HepG2 (cell line): ENCODE measurements around the gene PAN2. TPM values are rescaled to one million over a fixed set of nuclear protein-coding genes. Genes with fewer than 3 reads are reported as not detected.

ENCODE experiments used
- DMAP1 ChIP-seq: IDR thresholded peaks from 2 replicates; pipeline ENCODE4 v1.6.1; 2016
- LCORL ChIP-seq, 2 experiments: fragments of 450-650 bp in 1 of 2; sonication (generic) in 1 of 2; formaldehyde crosslinking in 1 of 2; IDR thresholded peaks; 2 replicates each; pipeline versions ENCODE4 v1.5.0 to v1.6.1; 2017 to 2020; ENCODE audit warnings: antibody characterized with exemption in 1 of 2, missing genetic modification reagents in 1 of 2
- REXO4 ChIP-seq: sonication (generic); formaldehyde crosslinking; IDR thresholded peaks from 2 replicates; pipeline ENCODE4 v1.8.0; 2022; ENCODE audit warnings: missing genetic modification reagents, mild to moderate bottlenecking, borderline replicate concordance
- SMC3 ChIP-seq: IDR thresholded peaks from 2 replicates; pipeline ENCODE4 v1.6.1; 2011; ENCODE audit warnings: low read length, improper control_type of control experiment
- SNRNP70 ChIP-seq: fragments of 200-400 bp; formaldehyde crosslinking; IDR thresholded peaks from 2 replicates; pipeline ENCODE4 v1.6.1; 2017; ENCODE audit warnings: mild to moderate bottlenecking, low read depth, low read length, moderate library complexity
- SOX5 ChIP-seq: IDR thresholded peaks from 2 replicates; pipeline ENCODE4 v1.6.1; 2016; ENCODE audit warnings: borderline replicate concordance
- SPEN ChIP-seq: sonication (generic); formaldehyde crosslinking; IDR thresholded peaks from 2 replicates; pipeline ENCODE4 v1.5.1; 2020; ENCODE audit warnings: low read depth, mild to moderate bottlenecking, missing genetic modification reagents
- TAF1 ChIP-seq: sonication (generic); formaldehyde crosslinking; IDR thresholded peaks from 2 replicates; pipeline ENCODE4 v1.4.0; 2020; ENCODE audit warnings: missing genetic modification reagents
- TOE1 ChIP-seq: sonication (generic); formaldehyde crosslinking; IDR thresholded peaks from 2 replicates; pipeline ENCODE4 v1.4.0; 2020; ENCODE audit warnings: mild to moderate bottlenecking, missing genetic modification reagents
- ZNF296 ChIP-seq: sonication (generic); formaldehyde crosslinking; conservative IDR thresholded peaks from 2 replicates; pipeline ENCODE4 v1.5.0; 2020; ENCODE audit warnings: mild to moderate bottlenecking, missing genetic modification reagents
- ZNF543 ChIP-seq: sonication (generic); formaldehyde crosslinking; IDR thresholded peaks from 2 replicates; pipeline ENCODE4 v1.4.0; 2020; ENCODE audit warnings: mild to moderate bottlenecking, missing genetic modification reagents
- ZNF891 ChIP-seq: sonication (generic); formaldehyde crosslinking; IDR thresholded peaks from 2 replicates; pipeline ENCODE4 v1.5.0; 2020; ENCODE audit warnings: mild to moderate bottlenecking, missing genetic modification reagents
- ZSCAN30 ChIP-seq: sonication (generic); formaldehyde crosslinking; IDR thresholded peaks from 2 replicates; pipeline ENCODE4 v1.5.0; 2020; ENCODE audit warnings: mild to moderate bottlenecking, missing genetic modification reagents
- ZZZ3 ChIP-seq: sonication (generic); formaldehyde crosslinking; IDR thresholded peaks from 2 replicates; pipeline ENCODE4 v1.4.0; 2020; ENCODE audit warnings: missing genetic modification reagents, mild to moderate bottlenecking, borderline replicate concordance
- polyA plus RNA-seq, 8 experiments: library from polyadenylated mRNA; depleted of rRNA in 3 of 8; stranded (reverse) in 7 of 8; unstranded in 1 of 8; fragments of >200 nt; fragmentation: Illumina TruSeq in 4 of 8; extraction: Trizol in 4 of 8; gene quantifications; 2 replicates each; pipeline versions ENCODE4 v1.2.1 to v1.2.3, GENCODE V29; 2011 to 2016; ENCODE audit warnings: low read depth in 4 of 8, missing spikeins in 1 of 8, mixed read lengths in 1 of 8; ENCODE audit not compliant: insufficient read depth in 1 of 8
- total RNA-seq, 5 experiments: library from RNA; depleted of rRNA; stranded (reverse); fragments of >200 nt; fragmentation: Illumina TruSeq; extraction: Trizol; gene quantifications; 2 replicates each; pipeline ENCODE4 v1.2.3, GENCODE V29; 2016; ENCODE audit warnings: low read depth in 1 of 5
- TF ChIP-seq, protein P1 (sequence below): sonication (generic); formaldehyde crosslinking; IDR thresholded peaks from 2 replicates; pipeline ENCODE4 v1.4.0; 2020; ENCODE audit warnings: missing genetic modification reagents
- TF ChIP-seq, protein P2 (sequence below): sonication (generic); formaldehyde crosslinking; IDR thresholded peaks from 2 replicates; pipeline ENCODE4 v1.5.0; 2020; ENCODE audit warnings: missing genetic modification reagents
- TF ChIP-seq, protein P3 (sequence below): sonication (generic); formaldehyde crosslinking; IDR thresholded peaks from 2 replicates; pipeline ENCODE4 v1.8.1; 2023; ENCODE audit warnings: missing genetic modification reagents, mild to moderate bottlenecking, borderline replicate concordance
- TF ChIP-seq, protein P4 (sequence below): sonication (generic); formaldehyde crosslinking; IDR thresholded peaks from 2 replicates; pipeline ENCODE4 v1.4.0; 2020; ENCODE audit warnings: missing genetic modification reagents; ENCODE audit errors: not compliant biosample characterization
- TF ChIP-seq, protein P5 (sequence below), 2 experiments: fragments of 450-650 bp in 1 of 2; sonication (generic) in 1 of 2; formaldehyde crosslinking; IDR thresholded peaks; 2 replicates each; pipeline versions ENCODE4 v1.5.0 to v1.8.0; 2020 to 2022; ENCODE audit warnings: mild to moderate bottlenecking in 1 of 2, missing genetic modification reagents in 1 of 2
- TF ChIP-seq, protein P6 (sequence below): sonication (generic); formaldehyde crosslinking; IDR thresholded peaks from 2 replicates; pipeline ENCODE4 v1.8.0; 2023; ENCODE audit warnings: mild to moderate bottlenecking, missing genetic modification reagents
- TF ChIP-seq, protein P7 (sequence below): sonication (generic); formaldehyde crosslinking; IDR thresholded peaks from 2 replicates; pipeline ENCODE4 v1.5.0; 2020; ENCODE audit warnings: missing genetic modification reagents

Gene PAN2
- total and polyA plus RNA-seq, 2 of the 13 experiments (the other 11 are each of a cell fraction or from before 2014, with no cell fraction given): 27.2 to 61.1 TPM

DNA sequence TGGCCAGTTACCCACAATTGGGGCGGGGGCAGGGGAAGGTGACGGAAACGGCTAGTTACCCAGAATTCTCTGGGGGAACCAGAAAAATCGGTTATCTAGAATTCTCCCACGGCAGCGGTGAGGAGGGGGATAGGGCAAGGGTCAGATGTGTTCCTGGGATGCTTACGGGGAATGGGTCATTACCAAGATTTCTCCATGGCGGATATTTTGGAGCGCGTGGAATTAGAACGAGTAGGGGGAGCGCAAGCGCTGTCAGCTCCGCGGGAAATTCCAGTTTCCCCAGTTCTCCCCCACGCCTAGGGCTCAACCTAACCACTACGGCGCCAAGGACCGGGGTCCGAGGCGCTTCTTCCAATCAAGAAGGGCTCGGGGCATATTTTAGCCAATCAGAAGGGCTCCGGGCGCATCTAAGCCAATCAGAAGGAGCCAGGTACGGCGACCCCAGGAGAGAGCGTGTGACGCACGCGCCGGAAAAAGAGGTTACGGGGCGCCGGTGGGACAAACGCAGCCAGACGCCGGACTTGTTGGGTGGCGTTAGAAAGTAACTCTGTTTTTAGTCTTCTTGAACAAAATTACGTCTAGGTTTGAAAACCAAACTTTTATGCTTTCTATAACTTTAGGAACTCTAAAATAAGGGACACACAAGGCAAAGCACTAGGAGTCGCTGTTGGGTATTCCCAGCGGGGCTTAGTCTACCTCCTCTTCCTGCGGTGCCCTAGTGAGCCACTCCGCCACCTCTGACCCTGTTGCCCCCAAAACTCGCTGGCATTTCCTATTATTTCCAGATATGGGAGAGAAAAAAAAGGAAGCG is at the start of gene PAN2 (continued):
- TF ChIP-seq ZNF891 (0 out of 2 replicates have a peak, but pooled peaks have one; percentile 15), ZNF543 (CRISPR knock-in tag) (0 out of 2 replicates have a peak, but pooled peaks have one; percentile 46), SPEN (CRISPR knock-in tag) (peak; percentile 74), REXO4 (CRISPR knock-in tag) (no peak), SMC3 (peak; percentile 27), LCORL (IDR thresholded peaks at IDR 0.05) (no peak), LCORL (CRISPR knock-in tag; IDR thresholded peaks at IDR 0.05) (0 out of 2 replicates have a peak, but pooled peaks have one; percentile 22), DMAP1 (peak; percentile 90), ZSCAN30 (peak; percentile 68; the same call in 1 of the 2 replicates), TOE1 (no peak), SNRNP70 (no peak), SOX5 (peak; percentile 42; the same call in 1 of the 2 replicates), ZZZ3 (0 out of 2 replicates have a peak, but pooled peaks have one; percentile 20), TAF1 (CRISPR knock-in tag) (peak; percentile 50; the same call in 1 of the 2 replicates), ZNF296 (CRISPR knock-in tag) (no peak)
- TF ChIP-seq, protein P1, sequence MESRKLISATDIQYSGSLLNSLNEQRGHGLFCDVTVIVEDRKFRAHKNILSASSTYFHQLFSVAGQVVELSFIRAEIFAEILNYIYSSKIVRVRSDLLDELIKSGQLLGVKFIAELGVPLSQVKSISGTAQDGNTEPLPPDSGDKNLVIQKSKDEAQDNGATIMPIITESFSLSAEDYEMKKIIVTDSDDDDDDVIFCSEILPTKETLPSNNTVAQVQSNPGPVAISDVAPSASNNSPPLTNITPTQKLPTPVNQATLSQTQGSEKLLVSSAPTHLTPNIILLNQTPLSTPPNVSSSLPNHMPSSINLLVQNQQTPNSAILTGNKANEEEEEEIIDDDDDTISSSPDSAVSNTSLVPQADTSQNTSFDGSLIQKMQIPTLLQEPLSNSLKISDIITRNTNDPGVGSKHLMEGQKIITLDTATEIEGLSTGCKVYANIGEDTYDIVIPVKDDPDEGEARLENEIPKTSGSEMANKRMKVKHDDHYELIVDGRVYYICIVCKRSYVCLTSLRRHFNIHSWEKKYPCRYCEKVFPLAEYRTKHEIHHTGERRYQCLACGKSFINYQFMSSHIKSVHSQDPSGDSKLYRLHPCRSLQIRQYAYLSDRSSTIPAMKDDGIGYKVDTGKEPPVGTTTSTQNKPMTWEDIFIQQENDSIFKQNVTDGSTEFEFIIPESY (CRISPR knock-in tag): no peak
- TF ChIP-seq, protein P2, sequence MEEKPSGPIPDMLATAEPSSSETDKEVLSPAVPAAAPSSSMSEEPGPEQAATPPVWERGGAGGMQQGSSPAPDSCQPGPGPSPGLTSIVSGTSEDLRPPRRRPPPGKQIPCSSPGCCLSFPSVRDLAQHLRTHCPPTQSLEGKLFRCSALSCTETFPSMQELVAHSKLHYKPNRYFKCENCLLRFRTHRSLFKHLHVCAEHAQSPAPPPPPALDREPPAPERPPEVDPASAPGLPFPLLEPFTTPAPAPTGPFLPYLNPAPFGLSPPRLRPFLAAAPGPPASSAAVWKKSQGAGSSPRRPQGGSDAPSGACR (CRISPR knock-in tag): 0 out of 2 replicates have a peak, but pooled peaks have one; percentile 45
- TF ChIP-seq, protein P3, sequence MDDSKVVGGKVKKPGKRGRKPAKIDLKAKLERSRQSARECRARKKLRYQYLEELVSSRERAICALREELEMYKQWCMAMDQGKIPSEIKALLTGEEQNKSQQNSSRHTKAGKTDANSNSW: 0 out of 2 replicates have a peak, but pooled peaks have one; percentile 54
- TF ChIP-seq, protein P4, sequence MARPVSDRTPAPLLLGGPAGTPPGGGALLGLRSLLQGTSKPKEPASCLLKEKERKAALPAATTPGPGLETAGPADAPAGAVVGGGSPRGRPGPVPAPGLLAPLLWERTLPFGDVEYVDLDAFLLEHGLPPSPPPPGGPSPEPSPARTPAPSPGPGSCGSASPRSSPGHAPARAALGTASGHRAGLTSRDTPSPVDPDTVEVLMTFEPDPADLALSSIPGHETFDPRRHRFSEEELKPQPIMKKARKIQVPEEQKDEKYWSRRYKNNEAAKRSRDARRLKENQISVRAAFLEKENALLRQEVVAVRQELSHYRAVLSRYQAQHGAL: no peak
- TF ChIP-seq, protein P5, sequence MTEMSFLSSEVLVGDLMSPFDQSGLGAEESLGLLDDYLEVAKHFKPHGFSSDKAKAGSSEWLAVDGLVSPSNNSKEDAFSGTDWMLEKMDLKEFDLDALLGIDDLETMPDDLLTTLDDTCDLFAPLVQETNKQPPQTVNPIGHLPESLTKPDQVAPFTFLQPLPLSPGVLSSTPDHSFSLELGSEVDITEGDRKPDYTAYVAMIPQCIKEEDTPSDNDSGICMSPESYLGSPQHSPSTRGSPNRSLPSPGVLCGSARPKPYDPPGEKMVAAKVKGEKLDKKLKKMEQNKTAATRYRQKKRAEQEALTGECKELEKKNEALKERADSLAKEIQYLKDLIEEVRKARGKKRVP (CRISPR knock-in tag; IDR thresholded peaks at IDR 0.05): peak in 1 of 2 experiments; percentile 34; a peak in 1 of 4 replicates
- TF ChIP-seq, protein P6, sequence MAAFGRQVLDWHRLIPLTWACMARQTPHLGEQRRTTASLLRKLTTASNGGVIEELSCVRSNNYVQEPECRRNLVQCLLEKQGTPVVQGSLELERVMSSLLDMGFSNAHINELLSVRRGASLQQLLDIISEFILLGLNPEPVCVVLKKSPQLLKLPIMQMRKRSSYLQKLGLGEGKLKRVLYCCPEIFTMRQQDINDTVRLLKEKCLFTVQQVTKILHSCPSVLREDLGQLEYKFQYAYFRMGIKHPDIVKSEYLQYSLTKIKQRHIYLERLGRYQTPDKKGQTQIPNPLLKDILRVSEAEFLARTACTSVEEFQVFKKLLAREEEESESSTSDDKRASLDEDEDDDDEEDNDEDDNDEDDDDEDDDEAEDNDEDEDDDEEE (CRISPR knock-in tag): no peak; the same call in 1 of the 2 replicates
- TF ChIP-seq, protein P7, sequence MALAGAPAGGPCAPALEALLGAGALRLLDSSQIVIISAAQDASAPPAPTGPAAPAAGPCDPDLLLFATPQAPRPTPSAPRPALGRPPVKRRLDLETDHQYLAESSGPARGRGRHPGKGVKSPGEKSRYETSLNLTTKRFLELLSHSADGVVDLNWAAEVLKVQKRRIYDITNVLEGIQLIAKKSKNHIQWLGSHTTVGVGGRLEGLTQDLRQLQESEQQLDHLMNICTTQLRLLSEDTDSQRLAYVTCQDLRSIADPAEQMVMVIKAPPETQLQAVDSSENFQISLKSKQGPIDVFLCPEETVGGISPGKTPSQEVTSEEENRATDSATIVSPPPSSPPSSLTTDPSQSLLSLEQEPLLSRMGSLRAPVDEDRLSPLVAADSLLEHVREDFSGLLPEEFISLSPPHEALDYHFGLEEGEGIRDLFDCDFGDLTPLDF: peak; percentile 68; the same call in 1 of the 2 replicates
